Activated CD4-positive, alpha-beta T cell treated with anti-CD3 and anti-CD28 coated beads for 36 hours (primary cell): Measurements from ENCODE around the gene SCEL. TPM values are rescaled to one million over a fixed set of nuclear protein-coding genes. Genes with fewer than 3 reads are reported as not detected.
"Not testable (repeated sequence)": the region's sequence is repeated elsewhere in the genome, so short reads cannot be mapped to it uniquely, and the experiment has no call there.

Experiments
- ATAC-seq: fragments of 200-7000 bp; cut with Tn5 transposase; one replicate; pipeline ENCODE4 v1.10.0; 2021; ENCODE audit warnings: mild to moderate bottlenecking, moderate library complexity
- CTCF ChIA-PET: fragments of 350-600 bp; sonication (Branson Sonifier 250); formaldehyde crosslinking; loops from one replicate; lab custom pipeline; 2021; ENCODE audit warnings: antibody characterized with exemption; lab: Charles Lee
- POLR2A ChIA-PET: fragments of 350-600 bp; sonication (Branson Sonifier 250); formaldehyde crosslinking; loops from one replicate; lab custom pipeline; 2021; ENCODE audit warnings: antibody characterized with exemption, inconsistent platforms; lab: Charles Lee
- DNase-seq: peaks from one replicate; pipeline ENCODE4 v3.0.0-alpha.2; 2020
- H3K27ac Mint-ChIP-seq: one replicate; pipeline ENCODE4 v1.8.0; 2021; ENCODE audit warnings: mixed read lengths
- H3K27me3 Mint-ChIP-seq: one replicate; pipeline ENCODE4 v1.8.0; 2021; ENCODE audit warnings: mixed read lengths
- H3K36me3 Mint-ChIP-seq: one replicate; pipeline ENCODE4 v1.8.0; 2021; ENCODE audit warnings: low read depth, mixed read lengths
- H3K4me1 Mint-ChIP-seq: one replicate; pipeline ENCODE4 v1.8.0; 2021; ENCODE audit warnings: mixed read lengths
- H3K4me3 Mint-ChIP-seq: one replicate; pipeline ENCODE4 v1.8.0; 2021; ENCODE audit warnings: mild to moderate bottlenecking, moderate library complexity, mixed read lengths
- H3K9me3 Mint-ChIP-seq: one replicate; pipeline ENCODE4 v1.8.0; 2021; ENCODE audit warnings: low read depth, mixed read lengths
- intact Hi-C, 2 experiments: fragments of 100-400 bp; cut with DNase I in 1 of 2; cut with micrococcal nuclease in 1 of 2; formaldehyde crosslinking; loops; one replicate each; pipeline versions ENCODE4 v1.14.2 to v1.15.1; 2022 to 2024; cut with DNase I, micrococcal nuclease
- total RNA-seq, 2 experiments: library from RNA; stranded (reverse); gene quantifications; one replicate each; pipeline ENCODE4 v1.2.3, GENCODE V29; 2021

SCEL gene
- total RNA-seq, 2 experiments from 2014 or later = not detected

- intact Hi-C loops = loop anchor here in 1 of 2 experiments (5.0 kb wide), 1 partner anchor 48 kb away; no protein-coding TSS in a partner anchor
- no peak for DNase-seq
- POLR2A ChIA-PET = no interaction called here
- H3K27ac Mint-ChIP-seq = peak overlapping the region; percentile 31
- H3K4me3 Mint-ChIP-seq = no peak overlapping the region
- H3K27me3 Mint-ChIP-seq = no peaks in the 10 kb centered on the region
- ATAC-seq = peak; percentile 61
- CTCF ChIA-PET = interaction anchor here (1.2 to 1.3 kb wide), 2 partner anchors 16 to 56 kb away, joined by 3 read pairs; no protein-coding TSS in a partner anchor
- peaks cover 17% of the 10 kb centered on the region for H3K4me1 Mint-ChIP-seq
- no peaks in the 10 kb centered on the region for H3K9me3 Mint-ChIP-seq
- H3K36me3 Mint-ChIP-seq = no peaks in the 10 kb centered on the region
Observed at GRCh38 chr13:77508959-77509620, 26.4 kb upstream of the SCEL start.

DNA sequence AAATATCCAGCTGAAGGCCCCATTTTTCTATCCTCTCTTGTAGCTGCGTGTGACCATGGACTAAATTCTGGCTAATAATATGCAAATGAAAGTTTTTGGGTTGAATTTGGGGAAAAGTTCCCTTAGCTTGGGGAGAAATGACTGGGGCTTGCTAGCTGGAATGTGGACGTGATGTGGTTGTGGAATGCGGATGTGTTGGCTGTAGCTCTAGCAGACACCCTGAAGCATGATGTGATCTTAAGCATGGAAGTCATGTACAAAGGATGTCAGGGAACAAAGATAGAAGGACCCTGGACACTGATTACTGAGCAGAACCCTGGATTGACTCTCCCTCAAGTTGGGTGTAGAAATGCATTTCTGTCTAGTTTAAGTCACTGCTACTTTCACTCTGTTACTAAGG, 25.4 kb upstream of the SCEL start:
- Mint-ChIP-seq H3K27ac (no peak overlapping the region), H3K4me3 (no peak overlapping the region)

GRCh38 chr13:77511552-77511951, 24.0 kb upstream of the SCEL start:
- no peaks in the 10 kb centered on the region for H3K27me3 Mint-ChIP-seq
- DNase-seq (no peak), ATAC-seq (no peak)
- H3K9me3 Mint-ChIP-seq = no peaks in the 10 kb centered on the region
- no peak overlapping the region for H3K4me3 Mint-ChIP-seq
- ChIA-PET POLR2A (no interaction called here), CTCF (interaction anchor here (1.4 kb wide), 1 partner anchor 10 kb away, joined by 3 read pairs; no protein-coding TSS in a partner anchor)
- no peak overlapping the region for H3K27ac Mint-ChIP-seq
- no peaks in the 10 kb centered on the region for H3K36me3 Mint-ChIP-seq
- peaks cover 27% of the 10 kb centered on the region for H3K4me1 Mint-ChIP-seq
- intact Hi-C loops = no loop called here

More for the DNA sequence above, 25.4 kb upstream of the SCEL start:
- ChIA-PET CTCF (no interaction called here), POLR2A (no interaction called here)
- ATAC-seq = no peak
- no peaks in the 10 kb centered on the region for H3K9me3 Mint-ChIP-seq
- peaks cover 19% of the 10 kb centered on the region for H3K4me1 Mint-ChIP-seq
- no peak for DNase-seq
- intact Hi-C loops = no loop called here
- no peaks in the 10 kb centered on the region for H3K36me3 Mint-ChIP-seq
- no peaks in the 10 kb centered on the region for H3K27me3 Mint-ChIP-seq

DNA sequence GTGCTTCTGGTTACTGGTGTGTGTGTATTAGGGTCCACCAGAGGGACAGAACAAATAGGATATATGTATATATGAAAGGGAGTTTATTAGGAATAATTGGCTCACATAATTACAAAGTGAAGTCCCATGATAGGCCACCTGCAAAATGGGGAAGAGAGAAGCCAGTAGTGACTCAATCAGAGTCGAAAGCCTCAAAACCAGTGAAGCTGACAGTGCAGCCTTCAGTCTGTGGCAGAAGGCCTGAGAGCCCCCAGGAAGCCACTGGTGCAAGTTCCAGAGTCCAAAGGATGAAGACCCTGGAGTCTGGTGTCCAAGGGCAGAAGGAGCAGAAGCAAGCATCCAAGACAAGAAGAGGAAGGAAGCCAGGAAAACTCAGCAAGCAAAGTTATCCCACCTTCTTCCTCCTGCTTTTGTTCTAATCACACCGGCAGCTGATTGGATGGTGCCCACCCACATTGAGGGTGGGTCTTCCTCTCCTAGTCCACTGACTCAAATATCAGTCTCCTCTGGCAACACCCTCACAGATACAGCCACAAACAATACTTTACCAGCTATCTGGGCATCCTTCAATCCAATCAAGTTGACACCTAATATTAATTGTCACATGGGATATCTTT, 21.7 kb upstream of the SCEL start:
- Mint-ChIP-seq H3K27me3 (no peaks in the 10 kb centered on the region), H3K27ac (no peak overlapping the region), H3K9me3 (no peaks in the 10 kb centered on the region), H3K36me3 (no peaks in the 10 kb centered on the region), H3K4me3 (no peak overlapping the region), H3K4me1 (peaks cover 26% of the 10 kb centered on the region)
- ATAC-seq = no peak
- DNase-seq = no peak
- CTCF ChIA-PET = interaction anchor here (1.6 kb wide), 1 partner anchor 22 kb away, joined by 4 read pairs; no protein-coding TSS in a partner anchor
- intact Hi-C loops = no loop called here
- POLR2A ChIA-PET = no interaction called here

GRCh38 chr13:77514336-77514726, 21.2 kb upstream of the SCEL start:
- H3K4me3 Mint-ChIP-seq = no peak overlapping the region
- no peak for ATAC-seq
- ChIA-PET CTCF (no interaction called here), POLR2A (no interaction called here)
- H3K27me3 Mint-ChIP-seq = no peaks in the 10 kb centered on the region
- H3K9me3 Mint-ChIP-seq = no peaks in the 10 kb centered on the region
- H3K27ac Mint-ChIP-seq = no peak overlapping the region
- H3K36me3 Mint-ChIP-seq = no peaks in the 10 kb centered on the region
- intact Hi-C loops = no loop called here
- H3K4me1 Mint-ChIP-seq = peaks cover 21% of the 10 kb centered on the region
- DNase-seq = no peak

DNA sequence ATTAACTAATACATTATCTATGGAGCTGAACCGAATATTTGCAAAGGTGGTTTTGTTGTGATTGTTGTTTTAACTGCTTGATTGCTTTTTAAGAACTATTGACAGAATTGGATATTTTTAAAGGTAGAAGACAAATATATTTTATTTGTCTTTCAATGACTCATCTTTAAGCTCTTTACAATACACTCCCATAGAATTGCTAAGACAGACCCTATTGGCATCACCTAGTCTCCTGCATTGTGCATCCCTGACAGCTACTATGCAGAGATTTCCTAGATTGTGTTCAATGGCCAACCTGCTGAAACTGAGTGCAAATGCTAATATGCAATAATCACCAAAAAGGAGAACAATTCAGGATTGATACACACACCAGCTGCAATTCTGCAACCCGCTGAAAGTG, 19.7 kb upstream of the SCEL start:
- Mint-ChIP-seq H3K4me1 (peaks cover 16% of the 10 kb centered on the region), H3K36me3 (no peaks in the 10 kb centered on the region), H3K9me3 (no peaks in the 10 kb centered on the region), H3K27ac (no peak overlapping the region), H3K4me3 (no peak overlapping the region), H3K27me3 (no peaks in the 10 kb centered on the region)
- no peak for DNase-seq
- ChIA-PET CTCF (interaction anchor here (1.0 to 1.2 kb wide), 2 partner anchors 23 to 535 kb away, joined by 3 to 4 read pairs; no protein-coding TSS in a partner anchor), POLR2A (no interaction called here)
- intact Hi-C loops = no loop called here
- ATAC-seq = no peak

- Mint-ChIP-seq H3K27ac (peak overlapping the region; percentile 55), H3K36me3 (no peaks in the 10 kb centered on the region), H3K9me3 (no peaks in the 10 kb centered on the region), H3K4me1 (peaks cover 16% of the 10 kb centered on the region), H3K4me3 (no peak overlapping the region), H3K27me3 (no peaks in the 10 kb centered on the region)
- intact Hi-C loops = no loop called here
- DNase-seq = peak; percentile 25
- CTCF ChIA-PET = interaction anchor here (0.8 to 1.2 kb wide), 3 partner anchors 10 to 536 kb away, joined by 3 to 4 read pairs (median 3); no protein-coding TSS in a partner anchor
- peak; percentile 88 for ATAC-seq
- POLR2A ChIA-PET = no interaction called here
Observed at GRCh38 chr13:77516342-77516789, 19.1 kb upstream of the SCEL start.

DNA sequence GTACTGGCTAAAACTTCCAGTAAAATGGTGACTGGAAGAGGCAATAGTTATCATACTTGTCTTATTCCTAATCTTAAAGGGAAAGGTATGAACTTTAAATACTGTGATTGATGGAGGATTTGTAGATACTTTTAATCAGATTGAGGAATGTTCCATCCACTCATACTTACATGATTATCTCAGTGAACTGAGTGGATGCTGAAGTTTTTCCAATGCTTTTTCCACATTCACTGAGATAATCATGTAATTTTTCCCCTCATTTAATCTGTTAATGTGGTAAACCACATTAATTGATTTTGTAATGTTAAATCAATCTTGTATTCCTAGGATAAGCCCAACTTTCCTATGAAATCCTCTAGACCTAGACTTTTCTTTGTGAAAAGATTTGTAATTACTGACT, 17.2 kb upstream of the SCEL start:
- CTCF ChIA-PET = interaction anchor here (1.2 kb wide), 1 partner anchor 11 kb away, joined by 3 read pairs; no protein-coding TSS in a partner anchor
- Mint-ChIP-seq H3K4me1 (peaks cover 16% of the 10 kb centered on the region), H3K4me3 (no peak overlapping the region), H3K9me3 (no peaks in the 10 kb centered on the region), H3K36me3 (no peaks in the 10 kb centered on the region), H3K27me3 (peaks cover 4% of the 10 kb centered on the region), H3K27ac (no peak overlapping the region)
- no peak for DNase-seq
- intact Hi-C loops = no loop called here
- ATAC-seq = no peak
- POLR2A ChIA-PET = no interaction called here

DNA sequence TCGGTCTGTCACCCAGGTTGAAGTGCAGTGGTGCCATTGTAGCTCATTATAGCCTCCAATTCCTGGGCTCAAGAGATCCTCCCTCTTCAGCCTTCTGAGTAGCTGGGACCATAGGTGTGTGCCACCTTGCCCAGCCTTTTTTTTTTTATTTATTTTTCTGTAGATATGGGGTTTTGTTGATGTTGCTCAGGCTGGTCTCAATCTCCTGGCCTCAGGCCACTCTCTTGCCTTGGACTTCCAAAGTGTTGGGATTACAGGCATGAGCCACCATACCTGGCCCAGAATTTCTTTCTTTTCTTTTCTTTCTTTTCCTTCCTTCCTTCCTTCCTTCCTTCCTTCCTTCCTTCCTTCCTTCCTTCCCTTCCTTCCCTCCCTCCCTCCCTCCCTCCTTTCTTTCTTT, 16.1 kb upstream of the SCEL start:
- H3K4me1 Mint-ChIP-seq = peaks cover 22% of the 10 kb centered on the region
- POLR2A ChIA-PET, intact Hi-C loops, H3K27ac Mint-ChIP-seq, DNase-seq, H3K9me3 Mint-ChIP-seq, H3K27me3 Mint-ChIP-seq, ATAC-seq, H3K36me3 Mint-ChIP-seq, H3K4me3 Mint-ChIP-seq: not testable (repeated sequence)
- CTCF ChIA-PET = interaction anchor here (1.2 kb wide), 1 partner anchor 10 kb away, joined by 3 read pairs; no protein-coding TSS in a partner anchor

GRCh38 chr13:77519808-77520207, 15.7 kb upstream of the SCEL start:
- POLR2A ChIA-PET = no interaction called here
- Mint-ChIP-seq H3K27me3 (peaks cover 6% of the 10 kb centered on the region), H3K4me1 (peaks cover 22% of the 10 kb centered on the region), H3K27ac (no peak overlapping the region), H3K36me3 (no peaks in the 10 kb centered on the region), H3K9me3 (no peaks in the 10 kb centered on the region), H3K4me3 (no peak overlapping the region)
- no peak for DNase-seq
- no peak for ATAC-seq
- intact Hi-C loops = no loop called here
- CTCF ChIA-PET = no interaction called here

GRCh38 chr13:77521194-77521593, 14.3 kb upstream of the SCEL start:
- Mint-ChIP-seq H3K27me3 (peaks cover 6% of the 10 kb centered on the region), H3K27ac (no peak overlapping the region), H3K9me3 (no peaks in the 10 kb centered on the region), H3K36me3 (no peaks in the 10 kb centered on the region), H3K4me1 (peaks cover 18% of the 10 kb centered on the region), H3K4me3 (no peak overlapping the region)
- CTCF ChIA-PET = interaction anchor here (0.8 kb wide), 1 partner anchor 9 kb away, joined by 3 read pairs; no protein-coding TSS in a partner anchor
- DNase-seq (no peak), ATAC-seq (no peak)
- POLR2A ChIA-PET = no interaction called here
- intact Hi-C loops = no loop called here
